OCI-LY7 (cell line): Measurements from ENCODE around the gene RPS29. TPM values are rescaled to one million over a fixed set of nuclear protein-coding genes. Genes with fewer than 3 reads are reported as not detected.

Experiments used
- BruUV-seq: library from RNA; stranded (reverse); fragments of 400-500 nt; replicated peaks from 2 replicates; lab custom pipeline; 2021; lab: Mats Ljungman, UMichigan
- CTCF ChIA-PET: fragments of 300-600 bp; sonication (Branson Sonifier 250); formaldehyde crosslinking; loops from one replicate; lab custom pipeline; 2022; ENCODE audit warnings: antibody characterized with exemption; ENCODE audit not compliant: unreplicated experiment; lab: Charles Lee
- POLR2A ChIA-PET: fragments of 300-600 bp; sonication (Branson Sonifier 250); formaldehyde crosslinking; loops from one replicate; lab custom pipeline; 2022; ENCODE audit warnings: antibody characterized with exemption; lab: Charles Lee
- DNase-seq: peaks from one replicate; pipeline ENCODE4 v3.0.0-alpha.2; 2015; ENCODE audit warnings: low spot score
- H2AFZ ChIP-seq: fragments of 200-600 bp; sonication (generic), shearing (Covaris generic); 2 replicates; pipeline ENCODE4 v1.6.1; 2014; ENCODE audit warnings: mild to moderate bottlenecking, antibody characterized with exemption, low read length, moderate library complexity
- H3K27ac ChIP-seq: fragments of 200-600 bp; sonication (generic); 2 replicates; pipeline ENCODE4 v1.5.1; 2014; ENCODE audit warnings: mixed run types, low read depth, mild to moderate bottlenecking, moderate library complexity, low read length, inconsistent platforms; ENCODE audit not compliant: poor library complexity, severe bottlenecking
- H3K36me3 ChIP-seq: fragments of 200-600 bp; sonication (generic); 2 replicates; pipeline ENCODE4 v1.6.1; 2014; ENCODE audit warnings: mild to moderate bottlenecking, antibody characterized with exemption, low read length, moderate library complexity, mixed read lengths; ENCODE audit not compliant: insufficient read depth
- H3K4me1 ChIP-seq: fragments of 200-600 bp; sonication (generic); 2 replicates; pipeline ENCODE4 v1.5.1; 2014; ENCODE audit warnings: mild to moderate bottlenecking, low read length; ENCODE audit not compliant: insufficient read depth, poor library complexity, severe bottlenecking
- H3K4me2 ChIP-seq: fragments of 200-600 bp; sonication (generic); 2 replicates; pipeline ENCODE4 v1.6.1; 2014; ENCODE audit warnings: mild to moderate bottlenecking, low read length
- H3K4me3 ChIP-seq: fragments of 200-600 bp; sonication (generic); 2 replicates; pipeline ENCODE4 v1.5.1; 2014; ENCODE audit warnings: mild to moderate bottlenecking, low read depth, low read length; ENCODE audit not compliant: poor library complexity, severe bottlenecking
- H3K79me2 ChIP-seq: fragments of 200-600 bp; sonication (generic); 2 replicates; pipeline ENCODE4 v1.6.1; 2016; ENCODE audit warnings: low read depth, mild to moderate bottlenecking, low read length, moderate library complexity, mixed read lengths; ENCODE audit not compliant: insufficient read depth
- H3K9me2 ChIP-seq: fragments of 200-600 bp; sonication (generic); 2 replicates; pipeline ENCODE4 v1.6.1; 2016; ENCODE audit warnings: mild to moderate bottlenecking, low read length, mixed read lengths; ENCODE audit not compliant: insufficient read depth
- H3K9me3 ChIP-seq: fragments of 200-600 bp; sonication (generic); 2 replicates; pipeline ENCODE4 v1.6.1; 2014; ENCODE audit warnings: mild to moderate bottlenecking, mixed run types, low read length, mixed read lengths
- H4K20me1 ChIP-seq: fragments of 200-600 bp; sonication (generic); 2 replicates; pipeline ENCODE4 v1.6.1; 2014; ENCODE audit warnings: mild to moderate bottlenecking, antibody characterized with exemption, low read length, moderate library complexity, mixed read lengths; ENCODE audit not compliant: insufficient read depth
- EZH2phosphoT487 ChIP-seq: fragments of 200-600 bp; sonication (generic); IDR thresholded peaks from 2 replicates; pipeline ENCODE4 v1.6.1; 2018; ENCODE audit warnings: low read depth, borderline replicate concordance, mild to moderate bottlenecking, mixed run types, antibody characterized with exemption, low read length, moderate library complexity, mixed read lengths
- intact Hi-C: fragments of 100-400 bp; cut with micrococcal nuclease; formaldehyde crosslinking; loops from one replicate; pipeline ENCODE4 v1.10.0; 2022; ENCODE audit not compliant: unreplicated experiment
- total RNA-seq, 2 experiments: library from RNA; depleted of rRNA in 1 of 2; stranded (reverse); fragments of >200 nt in 1 of 2; shearing (Covaris generic) in 1 of 2; gene quantifications; 2 replicates each; pipeline ENCODE4 v1.2.3, GENCODE V29; 2014 to 2022
- TF ChIP-seq, protein P1 (sequence below): fragments of 200-600 bp; sonication (generic); conservative IDR thresholded peaks from 2 replicates; pipeline ENCODE4 v1.5.1; 2014; ENCODE audit warnings: mild to moderate bottlenecking, antibody characterized with exemption, low read length, moderate library complexity, mixed read lengths

The RPS29 gene
- total RNA-seq, 2 experiments from 2014 or later: 2,518 to 6,504 TPM

DNA sequence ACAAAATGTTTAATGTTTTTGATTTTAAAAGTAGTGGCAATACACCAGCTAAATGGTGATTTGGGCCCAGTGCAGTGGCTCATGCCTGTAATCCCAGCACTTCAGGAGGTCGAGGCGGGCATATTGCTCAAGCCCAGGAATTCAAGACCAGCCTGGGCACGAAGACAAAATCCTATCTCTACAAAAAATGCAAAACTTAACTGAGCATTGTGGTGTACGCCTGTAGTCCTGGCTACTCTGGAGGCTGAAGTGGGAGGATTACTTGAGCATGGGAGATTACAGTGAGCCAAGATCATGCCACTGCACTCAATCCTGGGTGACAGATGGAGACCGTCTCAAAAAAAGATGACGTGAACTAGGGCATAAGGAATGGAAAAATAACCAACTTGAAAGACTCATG lies 29.6 kb upstream of the RPS29 start:
- TF ChIP-seq, protein P1, sequence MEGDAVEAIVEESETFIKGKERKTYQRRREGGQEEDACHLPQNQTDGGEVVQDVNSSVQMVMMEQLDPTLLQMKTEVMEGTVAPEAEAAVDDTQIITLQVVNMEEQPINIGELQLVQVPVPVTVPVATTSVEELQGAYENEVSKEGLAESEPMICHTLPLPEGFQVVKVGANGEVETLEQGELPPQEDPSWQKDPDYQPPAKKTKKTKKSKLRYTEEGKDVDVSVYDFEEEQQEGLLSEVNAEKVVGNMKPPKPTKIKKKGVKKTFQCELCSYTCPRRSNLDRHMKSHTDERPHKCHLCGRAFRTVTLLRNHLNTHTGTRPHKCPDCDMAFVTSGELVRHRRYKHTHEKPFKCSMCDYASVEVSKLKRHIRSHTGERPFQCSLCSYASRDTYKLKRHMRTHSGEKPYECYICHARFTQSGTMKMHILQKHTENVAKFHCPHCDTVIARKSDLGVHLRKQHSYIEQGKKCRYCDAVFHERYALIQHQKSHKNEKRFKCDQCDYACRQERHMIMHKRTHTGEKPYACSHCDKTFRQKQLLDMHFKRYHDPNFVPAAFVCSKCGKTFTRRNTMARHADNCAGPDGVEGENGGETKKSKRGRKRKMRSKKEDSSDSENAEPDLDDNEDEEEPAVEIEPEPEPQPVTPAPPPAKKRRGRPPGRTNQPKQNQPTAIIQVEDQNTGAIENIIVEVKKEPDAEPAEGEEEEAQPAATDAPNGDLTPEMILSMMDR: no peak
- TF ChIP-seq EZH2phosphoT487: no peak
- intact Hi-C loops: no loop called here
- peaks cover 73% of the 10 kb centered on the region for H3K79me2 ChIP-seq
- H3K9me2 ChIP-seq: no peaks in the 10 kb centered on the region
- H3K9me3 ChIP-seq: no peaks in the 10 kb centered on the region
- no peak overlapping the region for H2AFZ ChIP-seq
- H4K20me1 ChIP-seq: peaks cover 15% of the 10 kb centered on the region; the same call in 1 of the 2 replicates
- BruUV-seq: no TSS peak
- peaks cover 25% of the 10 kb centered on the region for H3K4me1 ChIP-seq
- CTCF ChIA-PET: no interaction called here
- H3K36me3 ChIP-seq: peaks cover 86% of the 10 kb centered on the region
- POLR2A ChIA-PET: interaction anchor here (0.6 kb wide), 2 partner anchors 10 to 637 kb away, joined by 3 to 5 read pairs; no protein-coding TSS in a partner anchor
- H3K4me2 ChIP-seq: no peak overlapping the region
- no peak overlapping the region for H3K27ac ChIP-seq
- H3K4me3 ChIP-seq: no peak overlapping the region
- DNase-seq: no peak

DNA sequence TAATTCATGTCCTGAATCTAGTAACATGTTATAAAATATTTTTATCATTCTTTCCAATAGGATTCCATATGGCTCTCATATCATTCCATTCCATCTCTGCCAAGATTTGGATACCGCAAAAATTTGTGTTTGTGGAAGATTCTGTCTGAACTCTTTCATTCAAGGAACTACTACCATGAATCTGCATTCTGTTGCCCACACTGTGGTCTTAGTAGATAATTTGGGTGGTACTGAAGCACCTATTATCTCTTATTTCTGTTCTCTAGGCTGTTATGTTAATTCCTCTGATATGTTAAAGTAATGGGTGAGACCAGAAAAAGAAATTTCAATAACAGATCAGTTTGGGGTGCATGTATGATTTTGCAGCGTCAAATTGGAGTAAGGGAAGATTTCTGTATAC lies 28.0 kb upstream of the RPS29 start:
- no peak overlapping the region for H3K4me3 ChIP-seq
- peaks cover 25% of the 10 kb centered on the region for H3K4me1 ChIP-seq
- H3K9me3 ChIP-seq: no peaks in the 10 kb centered on the region
- H3K36me3 ChIP-seq: peaks cover 95% of the 10 kb centered on the region
- H4K20me1 ChIP-seq: peaks cover 10% of the 10 kb centered on the region; the same call in 1 of the 2 replicates
- intact Hi-C loops: no loop called here
- POLR2A ChIA-PET: no interaction called here
- H2AFZ ChIP-seq: no peak overlapping the region
- CTCF ChIA-PET: no interaction called here
- BruUV-seq: no TSS peak
- peaks cover 75% of the 10 kb centered on the region for H3K79me2 ChIP-seq
- TF ChIP-seq EZH2phosphoT487: no peak
- TF ChIP-seq, protein P1: no peak
- H3K4me2 ChIP-seq: no peak overlapping the region
- H3K27ac ChIP-seq: no peak overlapping the region
- no peaks in the 10 kb centered on the region for H3K9me2 ChIP-seq
- DNase-seq: no peak

DNA sequence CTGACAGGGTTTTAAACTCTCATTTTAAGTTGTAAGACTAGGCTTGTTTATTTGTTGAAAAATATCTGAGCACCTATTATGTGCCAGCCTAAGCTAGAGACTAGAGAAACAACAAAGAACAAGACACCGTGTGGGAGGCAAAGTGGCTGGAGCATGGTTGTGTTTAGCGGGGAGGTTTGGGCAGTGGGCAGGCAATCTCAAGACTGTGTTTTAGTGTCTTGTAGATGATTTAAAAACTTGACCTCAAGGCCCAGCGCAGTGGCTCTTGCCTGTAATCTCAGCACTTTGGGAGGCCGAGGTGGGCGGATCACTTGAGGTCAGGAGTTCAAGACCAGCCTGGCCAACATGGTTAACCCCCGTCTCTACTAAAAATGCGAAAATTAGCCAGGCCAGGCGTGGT lies 26.5 kb upstream of the RPS29 start:
- no TSS peak for BruUV-seq
- POLR2A ChIA-PET: interaction anchor here (1.5 kb wide), 2 partner anchors 12 to 14 kb away, joined by 3 to 8 read pairs; partner anchors contain the start of gene LRR1
- no peak for DNase-seq

More for the DNA sequence above, 26.5 kb upstream of the RPS29 start:
- H3K4me1 ChIP-seq: peaks cover 9% of the 10 kb centered on the region
- H3K4me2 ChIP-seq: no peak overlapping the region
- H3K9me3 ChIP-seq: no peaks in the 10 kb centered on the region
- peaks cover 9% of the 10 kb centered on the region; the same call in 1 of the 2 replicates for H4K20me1 ChIP-seq
- H3K36me3 ChIP-seq: peaks cover 94% of the 10 kb centered on the region
- no peaks in the 10 kb centered on the region for H3K9me2 ChIP-seq
- peaks cover 72% of the 10 kb centered on the region for H3K79me2 ChIP-seq
- H2AFZ ChIP-seq: no peak overlapping the region
- H3K27ac ChIP-seq: no peak overlapping the region
- no peak for TF ChIP-seq EZH2phosphoT487
- TF ChIP-seq, protein P1: no peak
- CTCF ChIA-PET: no interaction called here
- no peak overlapping the region for H3K4me3 ChIP-seq
- intact Hi-C loops: no loop called here
